Thyroid gland (tissue), 4 donors: Measurements from ENCODE around the gene DUSP10. TPM values are rescaled to one million over a fixed set of nuclear protein-coding genes. Genes with fewer than 3 reads are reported as not detected.
A peak's percentile ranks its signal among the peaks of the same experiment; 100 is the strongest.

Experiments
- DNase-seq, 2 donors: peaks; one replicate each; pipeline ENCODE4 v3.0.0-alpha.2; 2019
- H3K27ac ChIP-seq, 3 donors: fragments of 200-600 bp; sonication (generic); 1 replicate in 2 of 3; 2 replicates in 1 of 3; pipeline ENCODE4 v1.5.1; 2016 to 2019; ENCODE audit warnings: mild to moderate bottlenecking in 1 of 3, moderate library complexity in 1 of 3
- H3K27me3 ChIP-seq: fragments of 200-600 bp; sonication (generic); one replicate; pipeline ENCODE4 v1.5.1; 2019
- H3K36me3 ChIP-seq, 2 donors: fragments of 200-600 bp; sonication (generic); one replicate each; pipeline ENCODE4 v1.5.1; 2016 to 2019
- H3K4me1 ChIP-seq, 2 donors: fragments of 200-600 bp; sonication (generic); one replicate each; pipeline ENCODE4 v1.5.1; 2017 to 2019
- H3K4me3 ChIP-seq, 3 donors: fragments of 200-600 bp; sonication (generic); replicated peaks in 1 of 3; 1 replicate in 2 of 3; 2 replicates in 1 of 3; pipeline ENCODE4 v1.5.1; 2016; ENCODE audit warnings: mild to moderate bottlenecking in 1 of 3
- H3K9me3 ChIP-seq: fragments of 200-600 bp; sonication (generic); one replicate; pipeline ENCODE4 v1.5.1; 2017
- POLR2A ChIP-seq, 2 donors: fragments of 450-650 bp; IDR thresholded peaks; one replicate each; pipeline ENCODE4 v1.6.1; 2017; ENCODE audit warnings: antibody characterized with exemption in 2 of 2, mild to moderate bottlenecking in 2 of 2, moderate library complexity in 1 of 2
- WGBS, 2 donors: methylation state at CpG; one replicate each; pipeline ENCODE4 v1.1.5; 2017; 5-methylcytosine and 5-hydroxymethylcytosine counted together
- intact Hi-C: fragments of 100-400 bp; cut with DNase I; formaldehyde crosslinking; loops from one replicate; pipeline ENCODE4 v1.15.1; 2023
- total RNA-seq, 4 donors: library from RNA; depleted of rRNA; stranded (reverse); fragments of >200 nt; gene quantifications; one replicate each; pipeline ENCODE4 v1.2.3, GENCODE V29; 2016
- TF ChIP-seq, protein P1 (sequence below), 6 experiments: fragments of 200-600 bp in 3 of 6; fragments of 450-650 bp in 3 of 6; sonication (generic) in 3 of 6; IDR thresholded peaks; one replicate each; pipeline ENCODE4 v1.5.1; 2016 to 2019; ENCODE audit warnings: antibody characterized with exemption in 6 of 6, mild to moderate bottlenecking in 2 of 6, inconsistent platforms in 1 of 6, moderate library complexity in 1 of 6

DUSP10 gene
- total RNA-seq, 4 donors from 2014 or later: 7.2 to 13.8 (median 8.6) TPM

DNA sequence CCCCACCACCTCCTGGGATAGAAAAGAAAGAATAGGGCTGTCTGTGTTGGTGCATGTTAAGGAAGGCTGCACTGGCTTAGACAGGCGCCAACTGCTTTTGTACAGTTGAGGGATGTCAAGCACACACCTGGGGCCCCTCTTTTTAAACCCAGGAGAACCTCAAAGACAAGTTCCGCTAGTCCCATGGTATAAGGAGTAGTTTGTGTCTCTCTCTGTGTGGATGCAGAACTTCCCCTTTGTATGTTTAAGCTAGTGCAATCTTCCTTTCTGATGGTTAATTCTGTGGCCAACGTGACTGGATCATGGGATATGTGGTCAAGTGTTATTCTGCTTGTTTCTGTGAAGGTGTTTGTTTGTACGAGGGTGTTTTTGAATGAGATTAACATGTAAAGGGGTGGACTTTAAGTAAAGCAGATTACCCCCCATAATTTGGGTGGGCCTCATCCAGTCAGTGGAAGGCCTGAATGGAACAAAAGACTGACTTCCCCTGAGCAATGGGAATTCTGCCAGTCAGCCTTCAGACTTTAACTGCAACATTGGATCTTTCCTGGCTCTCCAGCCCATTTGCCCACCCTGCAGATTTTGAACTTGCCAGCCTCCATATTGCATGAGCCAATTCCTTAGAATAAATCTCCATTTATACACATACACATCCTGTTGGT, 9.5 kb upstream of the DUSP10 start:
- 84 to 88% methylated on average over 4 of the region's 4 CpGs for WGBS, 2 donors
- no peak for DNase-seq
- no peak for TF ChIP-seq POLR2A (IDR thresholded peaks at IDR 0.05)
- TF ChIP-seq, protein P1, sequence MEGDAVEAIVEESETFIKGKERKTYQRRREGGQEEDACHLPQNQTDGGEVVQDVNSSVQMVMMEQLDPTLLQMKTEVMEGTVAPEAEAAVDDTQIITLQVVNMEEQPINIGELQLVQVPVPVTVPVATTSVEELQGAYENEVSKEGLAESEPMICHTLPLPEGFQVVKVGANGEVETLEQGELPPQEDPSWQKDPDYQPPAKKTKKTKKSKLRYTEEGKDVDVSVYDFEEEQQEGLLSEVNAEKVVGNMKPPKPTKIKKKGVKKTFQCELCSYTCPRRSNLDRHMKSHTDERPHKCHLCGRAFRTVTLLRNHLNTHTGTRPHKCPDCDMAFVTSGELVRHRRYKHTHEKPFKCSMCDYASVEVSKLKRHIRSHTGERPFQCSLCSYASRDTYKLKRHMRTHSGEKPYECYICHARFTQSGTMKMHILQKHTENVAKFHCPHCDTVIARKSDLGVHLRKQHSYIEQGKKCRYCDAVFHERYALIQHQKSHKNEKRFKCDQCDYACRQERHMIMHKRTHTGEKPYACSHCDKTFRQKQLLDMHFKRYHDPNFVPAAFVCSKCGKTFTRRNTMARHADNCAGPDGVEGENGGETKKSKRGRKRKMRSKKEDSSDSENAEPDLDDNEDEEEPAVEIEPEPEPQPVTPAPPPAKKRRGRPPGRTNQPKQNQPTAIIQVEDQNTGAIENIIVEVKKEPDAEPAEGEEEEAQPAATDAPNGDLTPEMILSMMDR (IDR thresholded peaks at IDR 0.05): no peak
- no peak overlapping the region for H3K4me3 ChIP-seq
- H3K9me3 ChIP-seq: no peaks in the 10 kb centered on the region
- H3K27ac ChIP-seq: no peak overlapping the region
- no peaks in the 10 kb centered on the region for H3K27me3 ChIP-seq
- peaks cover 0 to 4% of the 10 kb centered on the region in 2 donors for H3K4me1 ChIP-seq
- intact Hi-C loops: no loop called here
- H3K36me3 ChIP-seq: no peaks in the 10 kb centered on the region

DNA sequence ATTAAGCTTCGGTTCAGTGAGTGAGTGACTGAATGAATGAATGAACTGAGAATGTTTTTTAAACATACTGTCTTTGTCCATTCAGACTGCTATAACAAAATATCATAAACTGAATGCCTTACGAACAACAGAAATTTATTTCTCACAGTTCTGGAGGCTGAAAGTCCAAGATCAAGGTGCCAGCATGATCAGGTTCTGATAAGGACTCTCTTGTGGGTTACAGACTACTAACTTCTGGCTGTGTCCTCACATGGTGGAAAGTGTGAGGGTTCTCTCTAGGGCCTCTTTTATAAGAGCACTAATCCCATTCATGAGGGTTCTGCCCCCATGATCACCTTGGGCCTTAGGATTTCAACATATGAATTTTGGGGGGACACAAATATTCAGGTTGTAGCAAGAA, 7.1 kb upstream of the DUSP10 start:
- no peaks in the 10 kb centered on the region for H3K36me3 ChIP-seq
- WGBS, 2 donors: 93 to 97% methylated on average over 2 of the region's 2 CpGs
- no peak overlapping the region for H3K4me3 ChIP-seq
- no peaks in the 10 kb centered on the region for H3K4me1 ChIP-seq
- no peaks in the 10 kb centered on the region for H3K27me3 ChIP-seq
- no peak overlapping the region for H3K27ac ChIP-seq
- TF ChIP-seq, protein P1 (IDR thresholded peaks at IDR 0.05): no peak
- no peak for TF ChIP-seq POLR2A (IDR thresholded peaks at IDR 0.05)
- no peak for DNase-seq
- H3K9me3 ChIP-seq: no peaks in the 10 kb centered on the region
- intact Hi-C loops: loop anchor here (10.0 kb wide), 1 partner anchor 204 kb away; no protein-coding TSS in a partner anchor

DNA sequence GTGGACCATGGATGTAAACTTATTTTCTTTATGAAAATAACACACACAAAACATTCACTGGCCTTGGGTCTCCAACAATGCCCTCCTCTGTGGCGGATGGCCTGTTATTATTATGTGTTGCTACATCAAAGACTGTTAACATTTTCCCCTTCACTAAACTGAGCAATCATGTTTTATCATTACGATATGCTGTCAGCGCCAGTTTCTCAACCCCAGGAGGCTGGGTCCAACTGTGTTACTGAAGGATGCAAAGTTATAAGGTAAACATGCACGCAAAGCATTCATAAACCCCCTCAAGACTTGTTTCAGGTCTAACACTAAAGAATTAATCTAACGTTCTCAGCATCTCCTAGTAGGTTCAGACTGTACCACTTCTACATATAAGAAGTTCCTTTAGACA, 6.0 kb upstream of the DUSP10 start:
- Histone ChIP-seq H3K4me3 (no peak overlapping the region), H3K36me3 (no peaks in the 10 kb centered on the region), H3K9me3 (no peaks in the 10 kb centered on the region), H3K27me3 (no peaks in the 10 kb centered on the region), H3K27ac (no peak overlapping the region), H3K4me1 (peaks cover 5% of the 10 kb centered on the region in 2 donors)
- 87 to 88% methylated on average over 5 of the region's 5 CpGs for WGBS, 2 donors
- intact Hi-C loops: loop anchor here (10.0 kb wide), 1 partner anchor 203 kb away; no protein-coding TSS in a partner anchor
- TF ChIP-seq, protein P1 (IDR thresholded peaks at IDR 0.05): no peak
- TF ChIP-seq POLR2A (IDR thresholded peaks at IDR 0.05): no peak
- DNase-seq: no peak

DNA sequence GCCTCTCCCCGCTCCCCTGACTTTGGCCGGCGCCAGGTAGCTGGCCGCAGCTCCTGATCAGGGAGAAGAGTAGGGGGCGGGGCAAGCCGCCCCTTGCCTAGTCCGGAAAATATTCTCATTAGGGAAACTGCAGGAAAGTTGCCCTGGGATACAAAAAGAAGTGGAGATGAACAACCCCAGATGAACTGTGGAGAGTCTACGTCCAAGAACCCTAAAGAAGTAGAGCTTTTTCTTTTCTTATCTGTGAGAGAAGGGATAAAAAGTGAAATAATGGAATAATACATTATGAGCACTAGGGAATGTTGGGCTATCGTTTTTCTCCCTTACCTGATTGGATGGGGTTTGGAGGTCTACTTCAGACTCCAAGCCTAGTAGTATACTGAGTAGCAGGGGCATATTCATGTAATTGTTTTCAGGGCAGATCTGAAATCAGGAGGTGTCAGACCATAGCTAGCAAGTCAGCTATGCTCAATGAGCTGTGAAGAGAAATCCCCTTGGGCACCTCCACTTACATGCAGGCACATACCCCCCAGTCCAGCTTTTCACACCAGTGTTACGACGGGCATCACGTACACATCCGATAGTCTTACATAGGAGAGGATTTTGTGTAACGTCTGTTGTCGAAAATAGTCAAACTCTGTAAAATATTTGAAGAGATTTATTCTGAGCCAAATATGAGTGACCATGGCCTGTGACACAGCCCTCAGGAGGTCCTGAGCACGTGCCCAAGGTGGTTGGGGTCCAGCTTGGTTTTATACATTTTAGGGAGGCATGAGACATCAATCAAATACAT, 1.7 kb upstream of the DUSP10 start:
- Histone ChIP-seq H3K27me3 (no peaks in the 10 kb centered on the region), H3K4me3 (peak overlapping the region; percentile 37 to 77 (median 51)), H3K4me1 (peaks cover 9 to 14% of the 10 kb centered on the region in 2 donors), H3K36me3 (no peaks in the 10 kb centered on the region), H3K27ac (peak overlapping the region; percentile 96 to 99 (median 99)), H3K9me3 (no peaks in the 10 kb centered on the region)
- DNase-seq: peak in 1 of 2 donors; percentile 89
- no peak for TF ChIP-seq POLR2A (IDR thresholded peaks at IDR 0.05)
- TF ChIP-seq, protein P1 (IDR thresholded peaks at IDR 0.05): no peak
- intact Hi-C loops: loop anchor here (10.0 kb wide), 1 partner anchor 199 kb away; no protein-coding TSS in a partner anchor
- 28 to 33% methylated on average over 16 of the region's 16 CpGs for WGBS, 2 donors
